HG02759 (cell line): ENCODE measurements around the gene PIP4K2A.

ENCODE experiments used
- ATAC-seq: cut with Tn5 transposase; IDR thresholded peaks from one replicate; pipeline ENCODE4 v1.9.1; 2021; ENCODE audit warnings: mild to moderate bottlenecking, moderate library complexity; ENCODE audit not compliant: unreplicated experiment

Gene PIP4K2A

DNA sequence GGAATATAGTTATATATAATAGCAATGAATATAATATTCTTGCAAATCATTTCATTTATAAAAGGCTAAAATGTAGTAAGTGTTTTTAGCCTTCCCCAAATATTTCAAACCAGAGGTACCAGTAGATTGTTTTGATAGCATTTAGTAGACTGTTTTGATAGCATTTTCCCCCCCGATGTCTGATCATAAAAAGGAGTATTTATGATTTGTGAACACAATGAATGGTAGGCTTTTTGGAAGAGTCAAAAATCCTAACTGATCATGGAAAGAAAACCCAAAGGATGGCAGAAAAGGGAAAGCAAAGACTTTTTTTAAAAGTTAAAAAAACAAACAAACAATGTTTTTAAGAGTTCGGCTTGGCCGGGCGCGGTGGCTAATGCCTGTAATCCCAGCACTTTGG, 152.5 kb downstream of the PIP4K2A start:
- no peak for ATAC-seq

DNA sequence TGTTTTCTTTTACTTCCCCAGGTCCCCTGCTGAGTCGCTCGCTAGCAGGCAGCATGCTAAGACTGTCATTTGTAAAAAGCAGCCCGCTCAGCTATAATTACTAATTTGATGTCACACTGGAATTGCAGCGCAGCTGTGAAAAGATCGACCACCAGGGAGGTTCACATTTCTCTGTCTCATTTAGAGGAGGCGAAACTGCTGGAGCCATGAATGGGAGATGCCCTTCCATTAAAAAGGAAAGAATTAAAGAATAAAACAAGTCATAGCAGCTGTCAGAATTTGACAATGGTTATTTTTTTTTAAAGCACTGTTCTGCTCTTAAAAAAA, 153.5 kb downstream of the PIP4K2A start:
- no peak for ATAC-seq

DNA sequence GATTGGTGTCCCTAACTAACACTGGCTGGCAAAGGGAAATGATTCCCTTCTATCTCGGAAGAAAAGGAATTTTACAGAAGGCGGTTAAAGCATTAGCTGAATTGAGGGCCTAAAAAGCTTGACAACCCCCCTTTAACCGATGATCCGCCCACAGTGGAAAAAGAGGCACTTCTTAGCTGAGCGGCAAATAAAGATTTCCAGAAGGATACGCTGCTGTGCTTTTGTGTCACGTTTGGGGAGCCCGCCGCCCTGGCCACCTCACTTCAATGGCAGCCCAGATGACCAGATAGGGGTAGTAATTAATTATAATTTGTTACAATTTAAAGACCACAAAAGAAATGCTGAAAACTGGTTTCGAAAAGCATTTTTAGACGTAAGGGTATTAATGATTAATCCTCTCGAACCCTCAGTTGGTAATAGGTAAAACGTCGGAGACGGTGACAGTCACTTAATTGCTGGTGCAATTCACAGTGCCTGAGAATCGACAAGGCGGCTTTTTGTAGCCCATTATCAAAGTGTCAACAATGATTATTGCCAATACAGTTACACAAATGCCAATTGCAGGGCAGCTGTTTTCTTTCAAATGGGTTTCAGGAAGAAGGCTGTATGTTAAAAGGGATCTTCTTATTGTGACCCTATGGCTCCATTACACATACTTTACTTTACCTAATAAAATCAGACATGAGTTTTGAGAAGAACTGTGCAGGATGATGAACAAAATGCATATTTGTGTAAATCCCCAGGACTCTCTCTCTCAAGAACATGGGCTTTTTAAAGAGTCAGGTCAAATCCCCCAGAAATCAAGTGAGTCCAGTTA, 154.1 kb downstream of the PIP4K2A start:
- ATAC-seq, result no peak

DNA sequence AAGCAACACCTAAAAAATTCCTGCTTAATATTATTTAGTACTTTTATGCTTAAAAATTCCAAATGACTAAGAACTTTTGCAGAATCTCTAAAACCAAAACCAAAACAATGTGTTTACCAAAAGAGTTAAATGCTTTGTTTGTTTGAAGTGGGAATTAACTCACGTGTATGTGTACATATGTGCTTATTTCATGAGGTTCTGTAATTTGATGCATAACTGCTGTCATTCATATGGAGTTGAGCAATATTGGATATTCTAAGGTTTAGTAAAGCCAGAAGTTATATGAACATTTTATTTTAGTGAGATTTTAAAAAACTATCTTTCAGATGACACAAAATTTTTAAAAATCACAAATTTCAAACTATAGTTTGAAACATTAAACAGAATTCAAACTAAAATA, 157.1 kb downstream of the PIP4K2A start:
- ATAC-seq, result no peak

DNA sequence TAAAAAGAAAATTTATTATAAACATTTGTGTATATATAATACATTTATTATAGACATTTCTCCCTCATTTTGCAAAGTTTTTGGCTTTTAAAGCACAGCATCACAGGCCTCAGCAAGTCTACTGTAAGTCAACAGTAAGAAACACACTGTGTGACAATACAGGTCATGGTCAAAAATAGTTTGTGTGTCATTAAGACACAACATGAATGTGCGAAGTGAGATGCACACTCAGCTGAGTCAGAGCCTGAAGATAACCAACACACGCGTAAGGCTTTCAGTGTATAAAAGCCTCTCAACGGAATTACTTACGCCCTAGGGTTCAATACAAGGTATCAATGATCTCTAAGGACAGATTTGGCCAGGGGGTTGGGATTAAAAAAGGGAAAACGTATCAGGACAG, 157.6 kb downstream of the PIP4K2A start:
- ATAC-seq, result no peak

DNA sequence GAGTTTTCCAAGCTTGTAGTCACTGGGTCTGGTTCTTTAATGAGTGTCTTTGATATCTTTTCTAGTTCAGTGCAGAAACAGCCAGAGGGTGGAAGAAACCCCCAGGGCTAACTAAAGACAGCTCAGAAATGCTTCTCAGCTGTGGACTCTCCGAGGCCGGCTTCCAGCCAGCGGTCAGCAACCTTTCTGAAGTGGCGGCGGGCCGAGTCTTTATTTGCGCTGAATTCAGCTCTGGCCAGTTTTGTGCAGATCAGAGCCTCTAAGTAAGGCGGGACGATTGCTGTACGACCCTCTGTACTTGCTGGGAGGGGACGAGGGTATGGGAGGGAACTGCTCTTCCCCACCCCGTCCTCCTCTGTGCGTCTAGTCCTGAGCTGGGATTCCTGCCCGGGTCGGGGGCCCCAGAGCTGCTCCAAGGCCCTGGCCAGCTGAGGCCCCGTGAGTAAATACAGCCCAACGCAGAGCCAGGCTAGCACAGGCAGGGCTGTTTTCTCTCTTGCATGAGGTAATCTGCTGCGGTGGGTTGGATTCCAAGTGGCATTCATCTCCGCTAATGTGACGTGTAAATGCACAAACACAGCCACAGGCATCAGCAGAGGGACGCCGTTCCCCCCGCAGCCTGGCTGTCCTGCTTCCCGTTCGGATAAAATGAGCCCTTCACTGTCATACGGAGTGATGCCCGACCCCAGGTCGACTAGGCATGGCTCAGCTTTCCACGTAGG, 159.8 kb downstream of the PIP4K2A start:
- no peak for ATAC-seq

DNA sequence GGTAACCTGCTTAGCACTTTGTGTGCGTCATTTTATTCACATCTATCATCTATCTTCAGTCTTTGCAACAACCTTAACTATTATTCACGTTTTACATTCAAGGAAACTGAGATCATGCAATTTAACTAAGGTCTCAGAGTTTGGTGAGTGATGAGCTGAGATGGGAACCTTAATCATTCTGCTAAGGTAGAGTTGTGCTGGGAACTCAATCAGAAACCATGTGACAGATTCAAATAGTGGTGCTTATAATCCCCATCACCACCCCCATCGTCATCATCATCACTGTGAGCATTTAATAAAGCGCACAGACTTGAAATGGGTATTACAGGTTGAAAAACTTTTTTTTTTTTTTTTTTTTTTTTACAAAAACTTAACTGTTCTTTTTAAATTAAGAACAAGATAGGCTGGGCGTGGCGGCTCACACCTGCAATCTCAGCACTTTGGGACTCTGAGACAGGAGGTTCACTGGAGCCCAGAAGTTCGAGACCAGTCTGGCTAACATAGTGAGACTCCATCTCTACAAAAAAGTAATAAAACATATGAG, 160.9 kb downstream of the PIP4K2A start:
- ATAC-seq, result no peak

DNA sequence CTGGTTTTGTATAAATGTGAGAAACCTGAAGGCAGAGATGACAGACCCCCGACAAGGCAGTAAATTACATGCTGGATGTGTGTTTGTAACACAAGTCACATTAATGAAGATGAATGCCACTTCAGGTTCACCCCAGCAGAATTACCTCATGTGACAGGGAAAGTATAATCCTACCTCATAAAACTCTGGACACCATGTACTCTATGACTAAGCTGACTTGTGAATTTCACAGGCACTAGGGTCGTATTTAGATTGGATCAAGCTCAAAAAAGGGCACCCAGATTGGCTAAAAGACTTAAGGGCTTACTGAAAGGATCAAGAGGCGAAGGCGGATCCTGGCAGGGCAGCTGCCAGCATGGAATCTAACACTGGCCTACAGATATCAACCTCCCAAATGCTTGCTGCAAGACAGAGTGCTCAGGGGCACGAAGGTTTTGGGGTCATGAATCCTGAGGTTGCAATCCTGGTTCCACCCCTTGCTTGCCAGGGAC, 161.4 kb downstream of the PIP4K2A start:
- ATAC-seq, result no peak

DNA sequence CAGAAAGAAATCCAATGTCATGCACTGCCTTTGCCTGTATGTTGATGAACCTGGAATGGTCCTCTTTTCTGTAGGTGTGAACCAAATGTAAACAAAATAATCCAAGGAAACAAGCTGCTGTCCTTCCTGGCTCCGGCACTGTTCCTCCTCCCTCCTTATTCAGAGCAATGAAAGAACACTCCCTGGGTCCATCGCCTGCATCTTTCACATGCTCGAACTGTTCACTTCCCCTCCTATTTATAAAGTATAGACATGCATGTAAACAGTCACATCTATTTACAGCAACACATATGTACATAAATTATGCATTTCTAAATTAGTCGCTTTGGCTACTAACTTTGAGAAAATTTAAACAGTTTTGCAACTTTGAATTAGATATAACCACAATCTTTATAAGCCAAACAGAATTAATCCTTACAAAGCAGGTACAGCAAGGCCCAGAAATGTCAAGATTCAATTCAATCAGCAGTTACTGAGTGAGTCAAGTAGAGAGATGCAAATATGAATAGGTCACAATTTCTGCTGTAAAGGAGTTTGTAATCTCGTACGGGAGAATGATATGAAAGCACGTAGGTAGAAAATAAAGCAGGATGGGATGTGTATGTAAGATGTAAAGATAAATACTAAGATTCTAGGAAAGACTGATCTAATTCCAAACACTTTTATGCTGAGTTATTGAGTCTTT, 162.6 kb downstream of the PIP4K2A start:
- no peak for ATAC-seq

DNA sequence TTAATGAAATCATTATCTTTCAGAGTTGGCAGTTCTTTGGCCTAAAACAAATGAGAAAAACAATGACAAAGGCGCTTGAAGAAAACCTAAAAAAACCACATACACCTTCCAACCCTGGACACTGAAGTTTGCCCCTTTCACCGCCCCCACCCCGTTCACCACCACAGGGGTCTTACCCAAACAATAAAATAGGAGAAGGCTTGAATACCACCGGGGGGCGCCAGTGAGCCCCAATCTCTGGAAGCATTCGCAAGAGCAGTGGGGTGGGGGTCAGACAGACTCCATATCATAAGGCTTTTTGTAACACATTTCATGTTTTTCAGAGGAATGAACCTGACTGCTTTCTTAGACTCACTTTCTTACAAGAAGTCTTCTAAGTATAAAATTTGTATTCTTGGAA, 163.6 kb downstream of the PIP4K2A start:
- no peak for ATAC-seq

DNA sequence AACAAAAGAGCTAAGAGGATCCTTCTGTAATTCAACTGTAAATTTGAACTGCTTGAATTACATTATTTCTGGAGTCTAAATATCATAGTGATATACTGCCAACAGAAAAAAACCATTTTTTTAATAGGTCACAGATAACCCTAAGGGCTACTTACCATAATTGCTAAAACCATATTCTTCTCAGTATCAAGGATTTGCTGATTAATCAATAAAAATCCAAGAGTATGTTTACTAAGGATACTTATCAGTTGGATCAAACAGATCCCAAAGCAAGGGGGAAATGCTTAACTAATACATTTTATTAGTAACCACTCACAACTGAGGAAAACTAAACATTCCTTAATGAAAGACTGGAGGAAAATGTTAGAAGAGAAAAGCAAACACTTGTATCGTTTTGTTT, 166.0 kb downstream of the PIP4K2A start:
- no peak for ATAC-seq

DNA sequence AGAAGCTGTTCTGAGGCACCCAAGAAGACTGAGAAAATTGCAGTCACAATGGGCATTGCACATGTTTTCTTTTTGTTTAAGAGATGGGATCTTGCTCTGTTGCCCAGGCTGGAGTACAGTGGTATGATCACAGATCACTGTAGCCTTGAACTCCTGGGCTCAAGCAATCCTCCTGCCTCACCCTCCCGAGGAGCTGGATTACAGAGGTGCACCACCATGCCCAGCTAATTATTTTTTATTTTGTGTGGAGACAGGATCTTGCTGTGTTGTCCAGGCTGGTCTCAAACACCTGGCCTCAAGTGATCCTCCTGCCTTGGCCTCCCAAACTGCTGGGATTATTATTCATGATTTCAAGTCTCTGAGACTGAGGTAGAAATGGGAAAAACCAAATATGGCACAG, 168.7 kb downstream of the PIP4K2A start:
- no peak for ATAC-seq

DNA sequence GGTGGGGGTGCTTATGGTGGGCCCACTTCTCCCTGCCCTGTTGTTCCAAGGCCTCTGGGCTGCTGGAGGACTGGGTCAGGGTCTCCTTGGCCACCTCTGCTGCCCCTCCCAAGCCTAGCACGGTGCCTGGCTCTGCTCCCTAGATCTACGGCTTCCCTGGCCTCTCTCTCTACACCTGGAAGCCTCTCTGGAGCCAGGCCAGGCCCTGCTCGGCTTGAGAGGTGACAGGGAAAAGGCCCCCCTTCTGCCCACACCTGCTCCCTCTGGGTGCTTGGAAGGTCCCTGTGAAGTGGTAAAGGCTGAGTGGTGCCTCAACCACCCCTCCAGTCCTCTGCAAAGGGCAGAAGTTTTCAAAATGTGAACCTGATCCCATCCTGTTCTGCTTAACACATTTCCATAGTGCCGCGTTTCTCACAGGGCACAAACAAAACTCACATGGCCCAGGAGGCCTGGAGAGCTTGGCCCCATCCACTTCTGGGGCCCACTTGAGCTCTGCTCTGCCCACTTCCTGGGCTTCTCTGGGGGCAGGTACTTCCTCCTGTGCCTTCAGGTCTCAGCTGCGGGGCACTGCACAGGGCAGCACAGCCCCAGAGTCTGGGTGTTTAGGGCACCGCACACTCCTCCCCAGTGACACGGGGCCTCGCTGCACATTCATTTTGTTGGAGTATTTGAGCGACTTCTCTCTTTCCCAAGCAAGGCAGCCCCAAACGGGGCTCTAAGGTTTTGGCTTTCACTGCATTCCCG, 169.9 kb downstream of the PIP4K2A start:
- no peak for ATAC-seq

DNA sequence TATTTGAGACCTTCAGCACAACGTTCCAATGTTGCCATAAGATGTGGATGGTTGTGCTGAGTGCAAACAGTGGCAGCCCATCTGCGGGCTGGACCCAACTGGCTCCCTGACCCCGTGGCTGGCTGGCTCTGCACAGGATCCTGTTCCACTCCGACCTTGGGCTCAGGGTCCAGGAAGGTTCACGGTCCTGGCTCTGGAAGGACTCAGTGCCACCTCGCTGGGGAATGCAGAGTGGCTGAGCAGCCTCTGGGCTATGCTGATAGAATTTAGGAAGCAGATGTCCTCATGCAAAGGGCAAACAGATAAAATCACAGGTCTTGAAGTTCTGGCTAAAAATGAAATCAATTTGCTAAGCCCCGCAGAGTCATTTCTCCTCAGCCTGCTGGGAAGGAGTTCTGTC, 171.6 kb downstream of the PIP4K2A start:
- ATAC-seq, result no peak

DNA sequence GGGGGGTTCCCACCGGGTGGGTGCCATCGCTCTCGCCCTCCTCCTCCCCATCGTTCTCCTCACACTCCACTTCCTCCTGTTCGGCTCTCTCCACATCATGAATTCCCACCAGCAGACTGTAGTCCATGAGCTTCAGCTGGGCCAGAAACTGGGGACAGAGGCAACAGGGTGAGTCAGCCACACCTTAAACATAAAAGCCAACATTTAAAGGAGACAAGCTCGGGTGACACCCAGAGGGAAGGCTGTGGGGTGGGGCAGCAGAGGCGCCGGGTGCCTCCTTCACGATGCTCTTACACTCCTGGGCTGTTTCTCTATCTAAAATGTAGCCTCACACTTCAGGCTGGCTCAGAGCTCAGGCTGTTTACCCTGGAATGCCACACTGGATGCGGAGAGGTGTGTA, 172.5 kb downstream of the PIP4K2A start:
- no peak for ATAC-seq

DNA sequence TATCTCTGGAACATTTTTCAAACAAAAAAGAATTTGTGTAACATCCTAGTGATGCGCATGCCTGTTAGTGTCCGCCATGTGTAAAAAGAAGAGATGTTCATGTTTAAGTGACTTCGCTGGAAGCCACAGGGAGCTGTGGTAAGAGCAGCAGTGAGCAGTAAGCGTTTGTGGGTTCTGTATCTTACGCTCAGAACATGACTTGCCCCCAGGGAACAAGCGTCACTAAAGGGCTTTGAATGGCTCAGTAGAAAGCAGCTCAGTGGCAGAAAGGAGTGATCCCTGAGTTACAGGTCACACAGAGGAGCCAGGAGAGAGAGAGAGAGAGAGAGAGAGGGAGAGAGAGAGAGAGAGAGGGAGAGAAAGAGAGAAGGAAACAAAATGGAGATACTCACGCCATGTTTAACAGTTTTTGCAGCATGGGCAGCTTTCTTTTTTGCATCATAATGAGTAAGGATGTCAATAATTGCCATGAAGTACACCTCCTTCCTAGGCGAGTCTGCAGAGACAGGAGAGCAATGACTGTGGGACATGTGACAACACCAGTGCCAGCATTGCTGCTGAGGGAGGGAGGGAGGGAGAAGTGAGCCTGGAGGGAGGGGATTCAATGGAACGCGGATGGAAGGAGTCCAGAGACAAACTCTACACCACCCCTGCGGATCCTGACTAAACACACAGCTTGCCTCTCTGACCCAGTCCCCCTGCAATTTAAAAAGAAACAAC, 174.6 kb downstream of the PIP4K2A start:
- no peak for ATAC-seq

DNA sequence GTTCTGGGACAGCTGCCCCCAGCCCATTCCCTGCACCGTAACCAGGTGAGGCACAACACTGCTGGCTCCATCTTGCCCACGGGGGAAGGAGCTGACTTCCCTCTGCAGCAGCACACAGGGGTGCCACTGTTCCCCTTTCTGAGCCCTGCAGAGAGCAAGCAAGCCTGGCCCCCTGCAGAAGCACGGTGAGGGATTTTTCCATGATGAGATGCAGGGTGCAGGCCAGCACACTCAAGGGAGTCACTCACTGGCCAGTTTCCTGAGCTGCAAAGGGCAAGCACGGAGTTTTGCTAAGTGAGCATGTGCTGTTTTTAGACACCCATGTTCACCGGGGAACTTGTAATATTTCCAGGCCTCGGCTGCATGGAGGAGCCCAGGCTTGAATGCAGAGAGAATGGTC, 176.6 kb downstream of the PIP4K2A start:
- no peak for ATAC-seq

DNA sequence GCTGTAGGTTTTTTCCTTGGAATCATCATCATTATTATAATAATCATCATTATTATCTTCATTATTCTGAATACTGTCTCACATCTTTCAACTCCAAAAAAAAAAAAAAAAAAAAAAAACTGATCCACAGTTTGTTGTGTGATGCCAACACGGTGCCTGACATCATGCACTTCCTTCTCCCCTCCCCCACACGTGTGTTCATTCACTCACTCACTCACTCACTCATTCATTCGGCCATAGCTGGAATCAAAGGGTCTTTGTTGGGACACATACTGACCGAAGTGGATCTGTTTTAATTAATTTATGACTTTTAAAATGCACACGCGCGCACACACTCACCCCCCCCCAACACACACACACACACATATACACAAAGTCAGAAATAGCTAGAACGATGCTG, 177.8 kb downstream of the PIP4K2A start:
- ATAC-seq, result no peak

DNA sequence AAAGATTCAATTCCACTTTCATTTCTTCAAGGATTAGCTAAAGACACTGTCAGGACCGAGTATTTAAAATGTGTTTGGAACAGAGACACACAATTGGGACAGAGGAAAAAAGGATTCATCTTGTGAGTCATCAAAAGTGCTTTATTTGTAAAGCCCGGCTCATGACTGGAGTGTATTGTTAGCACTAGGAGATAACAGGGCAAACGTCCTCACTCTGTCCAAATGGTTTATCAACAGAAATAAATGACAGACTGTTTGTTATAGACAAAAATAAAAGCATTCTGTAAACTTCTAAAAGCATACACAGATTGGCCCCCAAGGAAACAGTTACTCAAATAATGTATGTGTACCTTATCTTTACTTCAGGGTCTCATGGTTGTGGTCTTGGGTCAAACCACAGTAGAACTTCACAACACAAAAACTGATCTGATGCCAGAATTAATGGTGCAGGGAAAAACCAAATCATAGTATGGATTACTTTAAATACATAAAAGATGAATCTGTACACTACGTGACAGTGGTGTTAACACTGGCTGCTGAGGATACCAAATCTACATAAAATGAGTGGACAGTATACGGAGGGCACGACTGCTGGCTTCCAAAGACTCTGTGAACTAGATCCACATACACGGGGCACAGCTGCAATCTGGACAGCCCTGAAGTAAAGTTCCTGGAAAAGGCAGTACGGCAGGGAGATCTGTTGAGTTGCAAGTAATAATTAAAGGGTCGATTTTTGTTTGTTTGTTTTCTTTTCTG, 179.4 kb downstream of the PIP4K2A start:
- ATAC-seq, result no peak

DNA sequence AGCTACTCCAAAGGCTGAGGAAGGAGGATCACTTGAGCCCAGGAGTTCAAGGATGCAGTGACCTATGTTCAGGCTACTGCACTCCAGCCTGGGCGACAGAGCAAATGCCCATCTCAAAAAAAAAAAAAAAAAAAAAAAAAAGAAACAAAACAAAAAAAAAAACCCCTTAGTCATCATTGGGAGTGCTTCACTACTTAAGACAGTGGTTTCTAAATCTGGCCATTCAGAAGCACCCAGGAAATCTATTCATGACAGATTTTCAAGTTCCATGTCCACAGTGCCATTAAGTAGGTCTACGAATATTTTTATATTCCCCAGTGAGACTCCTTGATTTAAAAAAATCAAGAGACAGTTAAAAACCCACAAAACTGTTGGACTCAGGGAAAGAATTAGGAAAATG, 182.9 kb downstream of the PIP4K2A start:
- no peak for ATAC-seq
